ENCODE data around the gene FSTL3. TPM values are rescaled to one million over a fixed set of nuclear protein-coding genes. Genes with fewer than 3 reads are reported as not detected.

Gene FSTL3
- total and polyA plus RNA-seq, 2 of the 13 experiments (the other 11 are each of a cell fraction or from before 2014, with no cell fraction given), result 13.5 to 15.6 TPM

DNA sequence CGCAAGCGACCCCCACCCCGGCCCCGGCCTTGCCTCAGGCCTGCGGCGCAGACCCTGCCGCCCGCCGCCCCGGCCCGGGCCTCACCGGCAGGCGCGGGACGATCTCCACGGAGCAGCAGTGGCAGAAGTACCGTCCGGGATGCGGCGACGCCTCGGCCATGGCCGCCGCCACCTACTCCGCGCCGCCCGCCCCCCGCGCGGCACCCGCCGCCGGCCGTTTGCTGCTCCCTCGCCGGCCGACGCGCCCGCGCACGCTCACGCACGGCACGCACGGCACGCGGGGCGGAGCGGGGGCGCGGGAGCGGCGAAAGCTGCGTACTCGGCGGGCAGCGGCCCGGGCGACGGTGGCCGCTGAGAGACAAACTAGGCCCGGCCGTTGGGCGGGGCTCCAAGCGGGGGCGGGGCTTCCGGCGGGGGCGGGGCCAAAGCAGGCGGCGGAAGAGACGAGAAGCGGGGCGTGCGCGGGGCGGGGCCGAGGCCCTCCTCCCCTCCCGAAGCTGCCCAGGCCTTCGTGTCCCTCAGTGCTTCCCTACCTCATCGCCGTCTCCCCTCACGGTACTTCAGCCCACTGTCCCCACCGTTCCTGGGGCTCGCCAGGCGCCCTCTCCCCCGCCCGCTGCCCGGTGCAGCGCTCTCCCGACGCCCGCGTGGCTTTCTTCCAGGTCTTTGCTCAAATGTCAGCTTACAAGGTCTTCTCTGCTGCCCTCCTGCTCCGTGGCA, 13.1 kb upstream of the FSTL3 start, which contains the start of gene RNF126 (continued):
- no peak for TF ChIP-seq NR2F2 (IDR thresholded peaks at IDR 0.05; ENCODE audit: borderline replicate concordance, low read depth)
- TF ChIP-seq, protein P1, sequence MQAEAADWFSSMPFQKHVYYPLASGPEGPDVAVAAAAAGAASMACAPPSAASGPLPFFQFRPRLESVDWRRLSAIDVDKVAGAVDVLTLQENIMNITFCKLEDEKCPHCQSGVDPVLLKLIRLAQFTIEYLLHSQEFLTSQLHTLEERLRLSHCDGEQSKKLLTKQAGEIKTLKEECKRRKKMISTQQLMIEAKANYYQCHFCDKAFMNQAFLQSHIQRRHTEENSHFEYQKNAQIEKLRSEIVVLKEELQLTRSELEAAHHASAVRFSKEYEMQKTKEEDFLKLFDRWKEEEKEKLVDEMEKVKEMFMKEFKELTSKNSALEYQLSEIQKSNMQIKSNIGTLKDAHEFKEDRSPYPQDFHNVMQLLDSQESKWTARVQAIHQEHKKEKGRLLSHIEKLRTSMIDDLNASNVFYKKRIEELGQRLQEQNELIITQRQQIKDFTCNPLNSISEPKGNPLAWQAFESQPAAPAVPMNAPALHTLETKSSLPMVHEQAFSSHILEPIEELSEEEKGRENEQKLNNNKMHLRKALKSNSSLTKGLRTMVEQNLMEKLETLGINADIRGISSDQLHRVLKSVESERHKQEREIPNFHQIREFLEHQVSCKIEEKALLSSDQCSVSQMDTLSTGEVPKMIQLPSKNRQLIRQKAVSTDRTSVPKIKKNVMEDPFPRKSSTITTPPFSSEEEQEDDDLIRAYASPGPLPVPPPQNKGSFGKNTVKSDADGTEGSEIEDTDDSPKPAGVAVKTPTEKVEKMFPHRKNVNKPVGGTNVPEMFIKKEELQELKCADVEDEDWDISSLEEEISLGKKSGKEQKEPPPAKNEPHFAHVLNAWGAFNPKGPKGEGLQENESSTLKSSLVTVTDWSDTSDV (CRISPR knock-in tag; IDR thresholded peaks at IDR 0.05), result no peak
- no peak for TF ChIP-seq SMARCE1 (IDR thresholded peaks at IDR 0.05; ENCODE audit: borderline replicate concordance)
- no peak for TF ChIP-seq ELF1 (CRISPR knock-in tag; IDR thresholded peaks at IDR 0.05)
- no peak for TF ChIP-seq ZNF451 (CRISPR knock-in tag; IDR thresholded peaks at IDR 0.05)
- TF ChIP-seq ZNF136 (CRISPR knock-in tag; IDR thresholded peaks at IDR 0.05; ENCODE audit: low read depth), result no peak
- TF ChIP-seq CBX1 (IDR thresholded peaks at IDR 0.05; ENCODE audit: low read depth), result no peak
- TF ChIP-seq, protein P2, sequence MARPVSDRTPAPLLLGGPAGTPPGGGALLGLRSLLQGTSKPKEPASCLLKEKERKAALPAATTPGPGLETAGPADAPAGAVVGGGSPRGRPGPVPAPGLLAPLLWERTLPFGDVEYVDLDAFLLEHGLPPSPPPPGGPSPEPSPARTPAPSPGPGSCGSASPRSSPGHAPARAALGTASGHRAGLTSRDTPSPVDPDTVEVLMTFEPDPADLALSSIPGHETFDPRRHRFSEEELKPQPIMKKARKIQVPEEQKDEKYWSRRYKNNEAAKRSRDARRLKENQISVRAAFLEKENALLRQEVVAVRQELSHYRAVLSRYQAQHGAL (CRISPR knock-in tag; IDR thresholded peaks at IDR 0.05; ENCODE audit: not compliant biosample characterization), result no peak
- TF ChIP-seq TAF15 (IDR thresholded peaks at IDR 0.05; ENCODE audit: low read depth, low read length, poor library complexity, severe bottlenecking), result no peak
- TF ChIP-seq ZFP36 (IDR thresholded peaks at IDR 0.05; ENCODE audit: borderline replicate concordance, low read depth, low read length, partially characterized antibody), result no peak
- TF ChIP-seq TOE1 (CRISPR knock-in tag; IDR thresholded peaks at IDR 0.05), result no peak
- no peak for TF ChIP-seq ZSCAN22 (CRISPR knock-in tag; IDR thresholded peaks at IDR 0.05)
- peak; percentile 18; the same call in 1 of the 2 replicates for TF ChIP-seq ZIK1 (CRISPR knock-in tag; IDR thresholded peaks at IDR 0.05; ENCODE audit: borderline replicate concordance, low read depth)
- no peak for TF ChIP-seq TBP (CRISPR knock-in tag; IDR thresholded peaks at IDR 0.05)
- no peak for TF ChIP-seq CENPX (CRISPR knock-in tag; IDR thresholded peaks at IDR 0.05)
- no peak for TF ChIP-seq NFE2L1 (CRISPR knock-in tag; IDR thresholded peaks at IDR 0.05; ENCODE audit: borderline replicate concordance)
- TF ChIP-seq JARID2 (CRISPR knock-in tag; IDR thresholded peaks at IDR 0.05; ENCODE audit: insufficient replicate concordance), result no peak
- no peak for TF ChIP-seq ZNF326 (CRISPR knock-in tag; IDR thresholded peaks at IDR 0.05; ENCODE audit: borderline replicate concordance)
- TF ChIP-seq MAZ (IDR thresholded peaks at IDR 0.05; ENCODE audit: borderline replicate concordance, low read depth, low read length), result peak; percentile 83
- TF ChIP-seq MAZ (CRISPR knock-in tag; IDR thresholded peaks at IDR 0.05; ENCODE audit: low read depth), result peak; percentile 71
- TF ChIP-seq ZSCAN25 (CRISPR knock-in tag; IDR thresholded peaks at IDR 0.05), result no peak
- TF ChIP-seq RBM22 (optimal IDR thresholded peaks at IDR 0.05; ENCODE audit: low read length), result no peak
- TF ChIP-seq, protein P3, sequence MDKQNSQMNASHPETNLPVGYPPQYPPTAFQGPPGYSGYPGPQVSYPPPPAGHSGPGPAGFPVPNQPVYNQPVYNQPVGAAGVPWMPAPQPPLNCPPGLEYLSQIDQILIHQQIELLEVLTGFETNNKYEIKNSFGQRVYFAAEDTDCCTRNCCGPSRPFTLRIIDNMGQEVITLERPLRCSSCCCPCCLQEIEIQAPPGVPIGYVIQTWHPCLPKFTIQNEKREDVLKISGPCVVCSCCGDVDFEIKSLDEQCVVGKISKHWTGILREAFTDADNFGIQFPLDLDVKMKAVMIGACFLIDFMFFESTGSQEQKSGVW (CRISPR knock-in tag; IDR thresholded peaks at IDR 0.05; ENCODE audit: borderline replicate concordance), result no peak
- TF ChIP-seq JDP2 (CRISPR knock-in tag; IDR thresholded peaks at IDR 0.05; ENCODE audit: borderline replicate concordance), result peak; percentile 70; the same call in 1 of the 2 replicates

Data from HepG2 (cell line).